HUDEP-2 (cell line): ENCODE results near the gene RASL11A.
"Not testable (repeated sequence)": the region's sequence is repeated elsewhere in the genome, so short reads cannot be mapped to it uniquely, and the experiment has no call there.

Experiments used
- DNase-seq, 76 experiments: peaks; one replicate each; lab custom pipeline; 2025; ENCODE audit not compliant: unreplicated experiment in 76 of 76; lab: John Stamatoyannopoulos, UW

The RASL11A gene

GRCh38 chr13:27296496-27296895 is 25.9 kb downstream of the RASL11A start:
- DNase-seq: no peak

DNA sequence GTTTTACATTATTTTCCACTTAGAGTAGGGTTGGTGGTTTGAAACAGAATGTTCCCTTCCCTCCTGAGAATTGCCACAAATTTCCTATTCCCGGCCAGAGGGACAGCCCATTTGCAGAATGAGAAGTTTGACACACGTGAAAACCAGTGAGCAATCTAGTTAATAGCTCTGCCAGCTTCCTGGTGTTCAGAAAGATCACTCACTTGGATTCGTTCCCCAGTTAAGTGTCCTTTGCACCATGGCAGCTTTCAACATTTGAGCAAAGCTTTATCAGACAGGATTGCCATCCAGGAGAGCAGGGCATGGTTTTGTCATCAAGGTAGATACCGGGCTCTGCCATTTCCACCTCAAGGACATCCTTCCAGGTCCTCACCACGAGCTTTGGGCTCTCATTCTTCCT is 28.2 kb downstream of the RASL11A start:
- DNase-seq: no peak

DNA sequence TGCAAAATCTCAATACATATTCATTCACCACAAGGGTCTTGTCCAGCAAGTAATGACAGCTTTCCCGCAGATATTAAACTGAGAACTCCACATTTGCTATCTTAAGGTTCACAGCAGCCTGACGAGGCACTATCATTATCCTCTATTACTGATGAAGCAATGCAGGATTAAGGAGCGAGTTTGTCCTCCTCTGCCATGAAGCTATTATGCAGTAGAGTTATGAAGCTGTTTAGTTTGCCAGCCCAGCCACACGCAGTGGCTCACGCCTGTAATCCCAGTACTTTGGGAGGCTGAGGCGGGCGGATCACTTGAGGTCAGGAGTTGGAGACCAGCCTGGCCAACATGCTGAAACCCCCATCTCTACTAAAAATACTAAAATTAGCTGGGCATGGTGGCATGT is 29.8 kb downstream of the RASL11A start:
- DNase-seq: not testable (repeated sequence)

DNA sequence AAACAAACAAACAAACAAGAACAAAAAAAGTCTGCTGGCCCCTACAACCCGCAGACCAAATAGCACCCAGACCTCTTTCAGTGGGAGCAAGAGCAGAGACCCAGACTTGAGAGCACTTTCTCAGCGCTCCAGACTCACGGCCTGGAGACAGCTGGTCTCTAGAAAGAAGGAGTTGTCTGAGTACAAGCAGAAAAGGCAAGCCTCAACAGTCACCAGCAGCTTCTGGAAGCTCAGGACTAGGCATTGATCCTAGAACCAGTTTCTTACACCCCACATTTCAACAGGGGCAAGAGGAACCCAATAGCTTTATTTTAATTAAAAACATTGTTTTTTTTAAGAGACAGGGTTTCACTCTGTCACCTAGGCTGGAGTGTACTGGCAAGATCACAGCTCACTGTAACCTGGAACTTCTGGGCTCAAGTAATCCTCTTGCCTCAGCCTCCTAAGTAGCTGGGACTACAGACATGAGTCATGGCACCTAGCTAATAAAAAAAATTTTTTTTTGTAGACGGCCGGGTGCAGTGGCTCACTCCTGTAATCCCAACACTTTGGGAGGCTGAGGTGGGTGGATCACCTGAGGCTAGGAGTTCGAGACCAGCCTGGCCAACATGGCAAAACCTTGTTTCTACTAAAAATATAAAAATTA is 30.4 kb downstream of the RASL11A start:
- DNase-seq: no peak

DNA sequence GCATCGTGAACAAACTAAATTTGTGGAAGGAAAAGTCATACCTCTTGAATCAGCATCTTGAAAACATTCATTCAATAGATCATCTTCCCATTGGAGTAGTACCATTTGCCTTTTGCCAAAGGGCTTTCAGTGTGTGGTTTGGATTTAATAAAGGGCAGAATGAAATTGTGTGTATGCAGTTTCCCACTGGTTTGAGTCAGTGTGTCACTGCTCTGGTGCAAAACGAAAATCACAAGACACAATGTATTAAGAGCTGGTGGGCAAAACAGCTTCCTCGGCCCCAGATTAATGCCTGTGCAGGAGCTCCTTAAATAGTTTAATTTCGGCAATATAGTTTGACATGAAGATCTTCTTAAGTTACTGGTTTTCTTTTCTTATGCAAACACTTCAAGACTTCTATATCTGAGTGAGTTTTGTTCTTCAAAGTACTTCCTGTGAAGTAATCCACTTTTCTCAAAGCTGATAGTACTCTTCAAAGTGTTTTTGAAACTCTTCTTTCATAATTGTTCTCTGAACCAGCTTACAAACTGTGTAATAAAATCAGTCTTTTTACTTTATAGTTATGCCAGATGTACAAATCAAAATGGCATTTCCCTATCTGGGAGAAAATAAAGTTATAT is 32.1 kb downstream of the RASL11A start:
- no peak for DNase-seq

GRCh38 chr13:27304099-27304498 is 33.5 kb downstream of the RASL11A start:
- no peak for DNase-seq

- DNase-seq: no peak
Observed at GRCh38 chr13:27304611-27305010, 34.0 kb downstream of the RASL11A start.

DNA sequence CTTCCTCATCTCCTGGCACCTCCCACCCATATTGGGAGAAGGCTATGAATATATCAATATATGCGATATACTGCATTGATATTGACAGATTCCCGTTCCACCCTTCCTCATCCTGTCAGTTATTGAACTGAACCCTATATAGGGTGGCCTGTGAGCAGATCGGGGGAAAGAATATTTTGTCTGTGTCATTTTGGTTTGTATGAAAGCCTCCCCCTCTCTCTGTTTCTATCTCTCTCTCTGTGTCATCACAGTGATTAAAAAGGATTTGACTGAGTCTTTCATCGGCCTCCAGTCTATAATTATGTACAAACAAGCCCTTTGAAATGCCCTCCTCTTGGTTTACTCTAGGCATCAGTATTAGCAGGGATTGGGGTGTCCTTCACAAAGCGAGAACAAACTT is 35.7 kb downstream of the RASL11A start:
- no peak for DNase-seq

GRCh38 chr13:27308941-27309340 is 38.3 kb downstream of the RASL11A start:
- no peak for DNase-seq

GRCh38 chr13:27309401-27309958 is 38.9 kb downstream of the RASL11A start:
- no peak for DNase-seq

GRCh38 chr13:27309967-27310598 is 39.5 kb downstream of the RASL11A start:
- no peak for DNase-seq

- DNase-seq: no peak
Observed at GRCh38 chr13:27310946-27311345, 40.3 kb downstream of the RASL11A start.

- no peak for DNase-seq
Observed at GRCh38 chr13:27311518-27312210, 41.0 kb downstream of the RASL11A start.

DNA sequence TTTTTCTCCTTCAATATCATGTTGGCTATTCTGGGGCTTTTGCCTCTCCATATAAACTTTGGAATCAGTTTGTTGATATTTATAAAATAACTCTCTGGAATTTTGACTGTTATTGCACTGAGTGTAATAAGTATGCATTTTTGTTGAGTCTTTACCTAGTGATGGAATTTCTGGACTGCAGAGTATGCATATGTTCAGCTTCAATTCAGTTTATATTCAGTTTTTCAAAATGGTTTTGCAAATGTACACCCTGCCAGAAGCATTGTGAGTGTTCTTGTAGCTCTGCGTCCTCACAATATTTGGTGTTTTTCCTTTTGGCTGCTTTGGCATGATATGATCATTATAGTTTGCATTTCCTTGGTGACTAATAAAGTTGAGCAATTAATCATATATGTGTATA is 43.1 kb downstream of the RASL11A start:
- no peak for DNase-seq

- DNase-seq: no peak
Observed at GRCh38 chr13:27319404-27319803, 48.8 kb downstream of the RASL11A start.

DNA sequence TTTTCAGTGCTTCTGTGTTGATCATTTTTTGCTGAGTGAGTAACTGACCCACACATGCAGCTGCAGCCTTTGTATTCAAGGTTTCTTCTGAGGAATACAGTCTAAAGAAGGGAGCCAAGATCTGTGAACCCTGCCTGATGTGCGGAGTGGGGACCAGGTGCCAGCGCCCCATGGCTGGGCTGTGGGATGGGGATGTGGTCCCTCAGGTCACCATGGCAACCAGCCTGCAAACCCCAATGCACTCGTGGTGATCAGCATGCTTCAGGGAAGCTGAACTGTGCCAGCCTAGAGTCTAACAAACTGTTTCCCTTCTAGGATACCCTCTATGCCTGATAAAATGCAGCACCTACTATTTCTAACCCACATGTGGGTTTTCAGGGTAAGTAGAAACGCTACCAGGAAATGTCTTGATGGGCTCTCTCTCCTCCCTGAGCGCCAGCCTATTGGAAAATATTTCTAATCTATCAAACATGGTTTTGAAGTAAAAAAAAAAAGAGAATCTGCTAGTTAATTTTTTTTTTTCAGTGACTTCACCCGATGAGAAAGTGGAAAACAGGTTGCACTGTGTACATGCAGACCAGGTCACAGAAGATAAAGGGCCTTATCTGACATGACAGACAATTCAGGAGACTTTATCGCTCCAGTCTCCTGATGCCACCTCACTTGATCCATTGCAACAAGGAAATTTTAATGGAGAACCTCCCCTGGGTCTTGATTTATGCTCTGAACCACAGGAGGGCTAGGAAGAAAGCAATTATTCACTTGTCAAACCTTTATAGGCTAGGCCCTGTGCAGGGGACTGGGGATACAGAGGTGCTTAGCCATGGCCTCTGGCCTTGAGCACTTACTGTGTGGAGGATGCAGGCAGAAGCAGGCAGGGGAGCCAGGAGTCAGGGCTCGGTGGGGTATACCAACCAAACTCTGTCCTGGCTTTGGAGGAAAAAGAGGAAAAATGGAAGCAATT is 51.1 kb downstream of the RASL11A start:
- DNase-seq: peak in 17 of 76 experiments; percentile 2 to 58 (median 26)

DNA sequence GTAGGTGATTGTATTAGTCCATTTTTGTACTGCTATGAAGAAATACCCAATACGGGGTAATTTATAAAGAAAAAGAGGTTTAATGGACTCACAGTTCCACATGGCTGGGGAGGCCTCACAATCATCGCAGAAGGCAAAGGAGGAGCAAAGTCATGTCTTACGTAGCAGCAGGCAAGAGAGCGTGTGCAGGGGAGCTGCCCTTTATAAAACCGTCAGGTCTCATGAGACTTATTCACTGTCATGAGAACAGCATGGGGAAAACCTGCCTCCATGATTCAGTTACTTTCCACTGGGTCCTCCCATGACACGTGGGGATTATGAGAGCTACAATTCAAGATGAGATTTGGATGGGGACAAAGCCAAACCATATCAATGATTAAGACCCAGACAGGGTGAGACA is 51.8 kb downstream of the RASL11A start:
- DNase-seq: not testable (repeated sequence)
